Right lung (tissue), 5 donors: ENCODE results near the gene SEMA4G. TPM values are rescaled to one million over a fixed set of nuclear protein-coding genes. Genes with fewer than 3 reads are reported as not detected.
A peak's percentile ranks its signal among the peaks of the same experiment; 100 is the strongest.

Experiments used
- DNase-seq, 2 donors: peaks; one replicate each; pipeline ENCODE4 v3.0.0-alpha.2; 2013
- polyA plus RNA-seq, 5 donors: library from polyadenylated mRNA; unstranded; fragments of 120-200 nt; gene quantifications; one replicate each; pipeline versions ENCODE4 v1.2.1 to v1.2.3, GENCODE V29; 2013; ENCODE audit warnings: inconsistent platforms in 1 of 5, low replicate concordance in 1 of 5; ENCODE audit not compliant: insufficient read length in 5 of 5, insufficient read depth in 1 of 5

The SEMA4G gene
- polyA plus RNA-seq, 5 donors, result 30.7 to 46.3 (median 36.4) TPM

DNA sequence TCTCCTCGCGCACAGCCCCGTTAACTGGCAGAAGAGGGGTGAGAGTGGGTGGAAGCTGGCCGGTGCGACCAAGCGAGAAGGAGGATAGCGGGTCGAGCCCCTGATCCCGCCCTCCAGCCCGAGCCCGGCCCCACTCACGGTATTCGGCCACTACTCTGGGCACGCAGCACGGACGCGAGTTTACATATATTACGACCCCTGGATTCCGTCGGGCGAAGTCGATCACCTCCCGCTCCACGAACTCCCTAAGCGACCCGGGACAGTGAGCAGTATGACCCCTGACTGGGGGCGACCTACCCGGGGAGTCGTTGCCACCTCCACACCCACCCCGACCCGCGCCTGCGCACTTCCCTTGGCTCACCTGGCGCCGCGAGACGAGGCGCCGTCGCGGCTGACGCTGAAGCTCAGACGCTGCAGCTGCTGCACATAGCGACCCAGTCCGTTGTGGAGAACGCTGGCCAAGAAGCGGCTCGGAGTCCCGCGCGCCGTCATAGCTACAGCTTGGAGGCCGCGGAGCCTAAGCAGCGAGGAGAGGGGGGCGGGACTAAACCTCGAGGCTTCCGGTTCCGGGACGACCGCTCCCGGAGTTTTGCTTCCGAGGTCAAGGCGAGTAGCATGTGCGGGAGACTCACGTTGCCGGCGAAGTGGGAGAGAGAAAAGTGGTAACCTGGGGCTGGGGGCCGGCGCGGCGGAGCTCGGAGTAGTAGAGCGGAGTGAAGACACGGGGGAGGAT is 17.8 kb downstream of the SEMA4G start, which contains the start of the genes MRPL43 and TWNK:
Gene MRPL43 (minus strand): TSS at position 546 of the 733 bp plus-strand sequence. CDS start 54 bp downstream, at position 492.
Gene TWNK (plus strand): TSS at position 592 of the 733 bp plus-strand sequence. CDS start 668 bp downstream, outside the sequence.
- peak; percentile 75 to 79 for DNase-seq

- DNase-seq, result no peak
Observed at GRCh38 chr10:100987685-100988049, 18.4 kb downstream of the SEMA4G start.

DNA sequence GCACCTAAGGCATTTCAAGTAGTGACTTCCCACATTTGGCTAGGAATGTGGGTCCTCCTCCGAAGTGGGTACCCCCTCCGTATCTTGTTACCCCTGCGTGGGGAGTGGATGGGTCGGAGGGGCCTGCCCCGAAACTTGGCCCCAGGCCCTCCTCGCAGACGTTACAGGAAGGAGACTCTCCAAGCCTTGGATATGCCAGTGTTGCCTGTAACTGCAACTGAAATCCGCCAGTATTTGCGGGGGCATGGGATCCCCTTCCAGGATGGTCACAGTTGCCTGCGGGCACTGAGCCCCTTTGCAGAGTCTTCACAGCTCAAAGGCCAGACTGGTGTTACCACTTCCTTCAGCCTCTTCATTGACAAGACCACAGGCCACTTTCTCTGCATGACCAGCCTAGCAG is 18.9 kb downstream of the SEMA4G start:
- no peak for DNase-seq

DNA sequence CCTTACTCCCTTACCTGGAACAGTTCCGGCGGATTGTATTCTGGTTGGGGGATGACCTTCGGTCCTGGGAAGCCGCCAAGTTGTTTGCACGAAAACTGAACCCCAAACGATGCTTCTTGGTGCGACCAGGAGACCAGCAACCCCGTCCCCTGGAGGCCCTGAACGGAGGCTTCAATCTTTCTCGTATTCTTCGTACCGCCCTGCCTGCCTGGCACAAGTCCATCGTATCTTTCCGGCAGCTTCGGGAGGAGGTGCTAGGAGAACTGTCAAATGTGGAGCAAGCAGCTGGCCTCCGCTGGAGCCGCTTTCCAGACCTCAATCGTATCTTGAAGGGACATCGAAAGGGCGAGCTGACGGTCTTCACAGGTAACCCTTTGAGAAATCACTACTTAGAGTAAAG is 19.8 kb downstream of the SEMA4G start:
- no peak for DNase-seq

DNA sequence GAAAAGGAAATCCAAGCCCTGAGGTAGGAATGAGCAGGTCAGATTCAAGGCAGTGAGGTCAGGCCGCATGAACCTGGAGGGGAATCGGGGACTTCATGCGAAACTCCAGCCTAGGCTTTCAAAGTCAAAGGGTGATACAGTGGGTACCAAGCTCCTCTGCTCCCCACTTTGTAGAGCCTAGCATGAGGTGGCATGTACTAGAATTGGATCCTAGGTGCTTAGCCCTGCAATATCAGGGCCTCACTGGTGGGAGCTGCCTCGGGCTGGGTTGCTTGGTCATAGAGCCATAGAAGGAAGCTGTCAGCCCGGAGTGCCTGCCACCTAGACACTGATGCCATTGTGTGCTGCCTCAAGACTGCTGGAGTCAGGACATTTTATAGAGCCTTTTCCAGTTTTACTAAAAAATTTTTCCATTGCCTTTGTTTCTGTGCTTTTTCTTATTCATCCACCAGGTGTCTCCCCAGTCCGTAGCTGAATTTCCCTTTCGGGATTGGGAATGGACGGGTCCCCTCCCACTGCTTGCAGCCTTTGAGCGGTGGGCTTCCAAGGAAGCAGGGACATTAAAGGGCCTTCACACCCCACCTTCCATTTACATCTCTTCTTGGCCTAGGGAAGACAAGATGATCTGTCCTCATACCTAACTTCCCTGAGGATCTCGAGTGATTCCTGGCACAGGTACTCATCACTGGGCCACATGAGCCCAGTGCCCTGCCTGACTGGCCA is 24.8 kb downstream of the SEMA4G start:
- no peak for DNase-seq

DNA sequence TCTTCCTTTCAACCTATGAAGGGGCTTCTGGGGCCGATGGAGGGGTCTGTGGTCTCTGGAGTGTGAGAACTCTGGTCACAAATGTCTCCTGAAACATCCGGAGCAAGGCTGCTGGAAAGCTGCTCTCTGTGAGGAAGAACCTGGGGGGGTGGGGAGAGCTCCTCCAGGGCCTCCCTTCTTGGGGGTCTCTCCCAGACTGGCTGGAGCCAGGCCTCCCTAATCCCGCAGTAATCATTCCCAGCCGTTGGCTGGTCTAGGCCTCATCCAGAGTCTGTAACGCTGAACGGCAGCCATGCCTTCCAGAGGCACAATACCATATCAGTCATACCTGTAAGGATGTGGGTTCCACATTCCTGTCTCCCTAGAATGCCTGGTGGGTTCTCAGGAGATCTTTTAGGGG is 25.9 kb downstream of the SEMA4G start:
- no peak for DNase-seq

- DNase-seq, result no peak
Observed at GRCh38 chr10:100996678-100997359, 27.5 kb downstream of the SEMA4G start.

DNA sequence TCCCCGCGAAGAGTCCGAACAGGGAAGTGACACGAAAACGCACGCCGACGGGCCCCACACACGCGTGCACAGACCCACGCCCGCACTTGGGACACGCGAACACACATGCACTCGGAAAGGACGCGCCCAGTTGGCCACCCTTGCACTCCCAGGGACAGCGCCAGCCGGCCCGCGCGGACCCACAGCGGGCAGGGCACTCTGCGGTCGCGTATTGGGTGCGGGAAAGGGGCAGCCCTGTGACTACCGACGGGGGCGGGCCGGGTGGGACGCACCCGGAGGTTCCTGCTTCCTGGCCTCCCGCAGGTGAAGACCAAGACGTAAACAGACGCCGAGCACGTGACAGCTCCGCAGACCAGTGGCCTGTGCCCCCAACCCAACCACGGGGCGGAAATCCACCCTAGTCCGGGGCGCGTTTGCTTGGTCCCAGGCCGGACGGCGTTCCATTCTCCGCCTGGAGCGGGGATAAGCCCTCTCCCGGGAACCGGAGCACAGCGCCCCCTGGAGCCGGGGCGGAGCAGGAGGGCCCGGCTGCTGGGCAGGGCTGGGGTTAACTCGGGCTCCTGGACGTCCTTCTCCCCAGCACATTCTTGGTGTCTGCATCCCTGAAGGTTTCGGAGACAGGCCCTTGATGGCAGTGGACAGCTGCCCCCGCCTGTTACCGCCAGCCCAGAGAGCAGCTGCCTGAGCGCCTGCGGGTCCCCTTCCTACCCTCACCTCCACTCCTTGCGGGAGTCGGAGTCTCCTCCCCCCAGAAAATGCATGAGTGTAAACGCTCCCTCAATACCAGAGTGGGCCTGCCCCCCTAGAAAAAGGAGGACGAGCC is 28.3 kb downstream of the SEMA4G start:
- peak in 1 of 2 donors; percentile 63 for DNase-seq

- DNase-seq, result peak; percentile 92 to 93
Observed at GRCh38 chr10:100998183-100998990, 29.1 kb downstream of the SEMA4G start.

DNA sequence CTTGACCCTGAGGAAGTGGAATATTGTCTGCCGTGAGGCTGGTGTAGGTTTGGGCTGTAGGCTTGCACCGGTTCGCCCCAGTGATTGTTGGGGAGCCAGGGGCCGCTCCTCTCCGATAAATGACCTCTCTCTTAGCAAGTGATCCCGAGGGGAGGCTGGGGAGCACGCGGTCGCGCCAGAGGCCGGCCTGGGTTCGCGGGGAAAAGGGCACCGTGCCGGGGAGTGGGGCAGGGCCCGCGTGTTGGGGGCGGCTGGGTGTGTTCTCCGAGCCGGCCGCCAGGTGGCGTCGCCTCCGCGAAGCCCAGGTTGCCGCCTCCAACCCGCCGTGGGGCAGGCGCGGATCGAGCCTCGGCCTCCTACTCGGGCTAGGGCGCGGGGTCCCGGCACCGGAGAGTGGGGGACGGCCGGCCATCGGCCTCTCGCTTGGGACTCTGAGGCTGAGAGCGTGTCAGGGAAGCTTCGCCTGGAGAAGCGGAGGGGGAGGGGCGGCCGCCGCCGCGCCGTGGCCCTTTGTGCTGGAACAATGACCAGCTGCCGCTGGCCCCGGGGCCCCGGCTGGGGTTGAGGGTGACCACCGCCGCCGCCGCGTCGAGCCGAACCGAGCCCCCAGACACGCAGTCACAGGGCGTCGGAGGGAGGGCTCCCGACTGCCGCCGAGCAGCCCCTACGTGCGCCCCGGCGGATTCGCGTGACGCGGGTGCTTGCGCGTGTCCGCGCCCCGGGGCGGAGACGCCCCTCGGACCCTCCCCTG is 29.9 kb downstream of the SEMA4G start:
- DNase-seq, result peak; percentile 88 to 90

DNA sequence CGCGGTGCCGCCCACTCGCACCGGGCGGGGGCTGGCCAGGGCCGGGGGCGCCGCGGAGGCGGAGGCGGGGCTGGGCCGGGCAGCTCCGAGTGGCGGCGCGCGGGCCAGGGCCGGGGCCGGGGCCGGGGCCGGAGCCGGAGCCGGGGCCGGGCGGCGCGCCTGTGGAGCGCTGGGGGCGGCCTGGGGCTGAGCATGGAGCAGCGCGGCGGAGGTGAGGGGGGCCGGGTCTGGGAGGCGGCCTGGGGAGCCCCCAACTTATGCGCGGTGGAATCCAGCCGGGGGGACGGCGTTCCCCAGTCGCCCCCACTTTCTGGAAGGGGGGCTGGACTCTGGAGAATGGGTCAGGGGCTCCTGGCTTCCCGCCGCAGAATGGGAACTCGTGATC is 30.4 kb downstream of the SEMA4G start, which contains the start of gene LZTS2:
Gene LZTS2 (plus strand): TSS at position 67 of the 385 bp plus-strand sequence. CDS start 2,731 bp downstream, outside the sequence.
- DNase-seq, result no peak

DNA sequence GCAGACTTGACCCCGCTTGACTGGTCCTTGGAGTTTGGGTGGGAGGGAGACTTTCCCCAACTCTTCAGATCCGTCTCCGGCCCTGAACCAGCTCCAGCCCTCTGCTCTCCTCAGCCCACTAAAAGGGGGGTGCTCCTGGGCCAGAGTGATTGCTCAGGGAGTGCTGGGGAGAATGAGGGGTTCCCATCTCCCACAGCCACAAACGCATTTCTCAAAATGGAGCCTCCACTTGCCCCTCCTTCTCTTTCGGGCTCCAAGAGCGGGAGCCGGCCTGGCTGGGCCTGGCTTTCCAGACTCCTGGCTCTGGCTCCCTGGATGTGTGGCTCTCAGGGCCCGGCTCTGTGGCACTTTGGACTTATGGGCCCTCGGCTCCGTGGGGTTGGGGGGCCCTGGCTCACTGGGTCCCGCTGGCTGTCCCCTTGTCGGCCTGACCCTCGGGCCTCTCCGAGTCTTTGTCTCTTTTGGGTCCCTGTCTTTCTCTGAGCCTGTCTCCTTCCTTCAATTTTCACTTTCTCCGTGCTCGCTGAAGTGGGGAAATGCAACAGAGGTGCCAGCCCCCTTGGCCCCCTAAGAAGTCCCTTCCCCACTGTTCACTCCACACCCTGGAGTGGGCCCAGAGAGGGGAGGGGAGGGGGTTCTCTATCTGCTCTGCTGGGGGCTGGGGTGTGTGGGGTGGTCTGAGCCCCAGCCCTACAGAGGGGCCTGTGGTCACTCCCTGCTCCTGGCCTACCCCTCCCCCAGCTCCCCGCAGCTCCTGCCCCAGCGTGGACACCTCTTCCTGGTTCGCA is 31.0 kb downstream of the SEMA4G start:
- DNase-seq, result no peak

- peak; percentile 83 to 87 for DNase-seq
Observed at GRCh38 chr10:101000915-101001658, 31.8 kb downstream of the SEMA4G start.

GRCh38 chr10:101001659-101002035 is 32.3 kb downstream of the SEMA4G start:
- no peak for DNase-seq

DNA sequence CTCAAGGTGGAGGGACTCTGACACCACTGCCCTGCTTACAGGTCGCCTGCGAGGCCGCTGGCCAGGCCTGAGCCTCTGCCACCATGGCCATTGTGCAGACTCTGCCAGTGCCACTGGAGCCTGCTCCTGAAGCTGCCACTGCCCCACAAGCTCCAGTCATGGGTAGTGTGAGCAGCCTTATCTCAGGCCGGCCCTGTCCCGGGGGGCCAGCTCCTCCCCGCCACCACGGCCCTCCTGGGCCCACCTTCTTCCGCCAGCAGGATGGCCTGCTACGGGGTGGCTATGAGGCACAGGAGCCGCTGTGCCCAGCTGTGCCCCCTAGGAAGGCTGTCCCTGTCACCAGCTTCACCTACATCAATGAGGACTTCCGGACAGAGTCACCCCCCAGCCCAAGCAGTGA is 33.2 kb downstream of the SEMA4G start:
- no peak for DNase-seq

- no peak for DNase-seq
Observed at GRCh38 chr10:101003639-101004206, 34.4 kb downstream of the SEMA4G start.

GRCh38 chr10:101005361-101005760 is 36.1 kb downstream of the SEMA4G start:
- DNase-seq, result no peak
